IPS-18a (cell line): ENCODE measurements around the gene SLC8A2.

Experiments
- H3K27ac ChIP-seq: one replicate; pipeline ENCODE4 v1.5.1; 2013; ENCODE audit warnings: low read length
- H3K27me3 ChIP-seq: one replicate; pipeline ENCODE4 v1.6.1; 2013; ENCODE audit warnings: mild to moderate bottlenecking, low read length; ENCODE audit not compliant: control insufficient read depth, insufficient read depth
- H3K36me3 ChIP-seq: one replicate; pipeline ENCODE4 v1.6.1; 2013; ENCODE audit warnings: low read depth, low read length; ENCODE audit not compliant: control insufficient read depth
- H3K4me1 ChIP-seq: one replicate; pipeline ENCODE4 v1.6.1; 2013; ENCODE audit warnings: low read depth, low read length; ENCODE audit not compliant: control insufficient read depth
- H3K4me3 ChIP-seq: one replicate; pipeline ENCODE4 v1.5.1; 2013; ENCODE audit warnings: low read length
- H3K9ac ChIP-seq: one replicate; pipeline ENCODE4 v1.6.1; 2013; ENCODE audit warnings: mild to moderate bottlenecking, low read length, moderate library complexity
- H3K9me3 ChIP-seq: one replicate; pipeline ENCODE4 v1.6.1; 2013; ENCODE audit warnings: low read depth, low read length; ENCODE audit not compliant: control insufficient read depth

The SLC8A2 gene

GRCh38 chr19:47481460-47482052, 9.9 kb upstream of the SLC8A2 start:
- Histone ChIP-seq H3K27me3 (no peaks in the 10 kb centered on the region), H3K27ac (no peak overlapping the region), H3K9ac (no peak overlapping the region), H3K4me3 (no peak overlapping the region), H3K4me1 (no peaks in the 10 kb centered on the region), H3K36me3 (no peaks in the 10 kb centered on the region), H3K9me3 (no peaks in the 10 kb centered on the region)

DNA sequence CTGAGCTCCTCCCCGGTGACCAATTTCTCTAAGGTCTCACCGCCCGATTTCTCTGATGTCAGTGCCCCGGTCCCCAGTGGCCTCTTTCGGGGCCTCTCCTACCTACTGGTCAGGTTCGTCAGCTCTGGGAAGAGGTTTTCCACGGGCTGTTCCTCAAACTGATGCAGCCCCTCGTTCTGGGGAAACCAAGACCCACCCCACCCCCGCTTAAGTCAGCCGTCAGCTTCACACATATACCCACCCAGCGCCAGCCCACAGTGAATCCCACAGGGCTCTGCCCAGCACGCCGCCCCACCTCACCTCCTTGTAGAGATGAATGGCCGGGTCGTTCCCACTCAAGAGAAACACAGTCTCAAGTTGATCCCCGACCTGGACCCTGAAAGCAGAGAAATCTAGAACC, 9.0 kb upstream of the SLC8A2 start:
- Histone ChIP-seq H3K27ac (no peak overlapping the region), H3K27me3 (no peaks in the 10 kb centered on the region), H3K4me1 (no peaks in the 10 kb centered on the region), H3K36me3 (no peaks in the 10 kb centered on the region), H3K4me3 (peak overlapping the region; percentile 48), H3K9ac (no peak overlapping the region), H3K9me3 (no peaks in the 10 kb centered on the region)

DNA sequence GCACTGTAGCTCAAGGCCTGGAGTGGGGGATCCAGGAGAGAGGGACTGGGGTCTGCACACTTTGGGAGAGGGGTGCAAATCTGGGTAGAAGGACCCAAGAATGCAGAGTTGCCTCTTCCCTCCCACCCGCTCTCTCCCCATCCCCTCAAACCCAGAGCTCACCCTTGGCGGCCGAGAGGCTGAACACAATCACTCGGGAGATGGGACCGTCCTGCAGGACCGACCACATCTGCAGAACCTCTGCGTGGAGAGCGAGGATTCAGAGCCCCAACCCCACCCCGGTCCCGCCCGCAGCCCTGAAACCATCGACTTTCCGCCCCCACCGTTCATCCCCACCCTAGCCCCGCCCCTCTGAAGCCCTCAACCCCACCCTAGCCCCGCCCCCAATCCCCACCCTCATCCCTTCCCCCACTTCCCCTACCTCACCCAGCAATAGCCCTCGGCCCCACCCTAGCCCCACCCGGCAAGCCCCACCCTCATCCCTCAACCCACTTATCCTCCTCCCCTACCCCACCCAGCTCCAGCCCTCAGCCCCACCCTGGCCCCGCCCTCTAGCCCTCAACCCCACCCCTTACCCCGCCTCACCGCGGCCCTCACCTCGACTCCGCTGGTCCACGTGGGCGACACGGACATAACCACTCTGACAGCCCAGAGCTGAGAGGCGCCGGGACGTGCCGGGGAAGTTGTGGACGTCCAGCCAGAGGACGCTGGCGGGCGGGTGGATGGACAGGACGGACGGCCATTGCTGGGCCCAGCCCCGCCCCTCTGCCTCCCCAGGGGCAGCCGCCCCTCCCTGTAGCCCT, 8.2 kb upstream of the SLC8A2 start:
- no peaks in the 10 kb centered on the region for H3K9me3 ChIP-seq
- H3K36me3 ChIP-seq, result no peaks in the 10 kb centered on the region
- no peak overlapping the region for H3K9ac ChIP-seq
- no peaks in the 10 kb centered on the region for H3K4me1 ChIP-seq
- peak overlapping the region; percentile 66 for H3K4me3 ChIP-seq
- no peaks in the 10 kb centered on the region for H3K27me3 ChIP-seq
- no peak overlapping the region for H3K27ac ChIP-seq

GRCh38 chr19:47476438-47476972, 4.8 kb upstream of the SLC8A2 start:
- Histone ChIP-seq H3K9ac (no peak overlapping the region), H3K9me3 (no peaks in the 10 kb centered on the region), H3K36me3 (no peaks in the 10 kb centered on the region), H3K27ac (no peak overlapping the region), H3K4me3 (no peak overlapping the region), H3K4me1 (no peaks in the 10 kb centered on the region), H3K27me3 (no peaks in the 10 kb centered on the region)

DNA sequence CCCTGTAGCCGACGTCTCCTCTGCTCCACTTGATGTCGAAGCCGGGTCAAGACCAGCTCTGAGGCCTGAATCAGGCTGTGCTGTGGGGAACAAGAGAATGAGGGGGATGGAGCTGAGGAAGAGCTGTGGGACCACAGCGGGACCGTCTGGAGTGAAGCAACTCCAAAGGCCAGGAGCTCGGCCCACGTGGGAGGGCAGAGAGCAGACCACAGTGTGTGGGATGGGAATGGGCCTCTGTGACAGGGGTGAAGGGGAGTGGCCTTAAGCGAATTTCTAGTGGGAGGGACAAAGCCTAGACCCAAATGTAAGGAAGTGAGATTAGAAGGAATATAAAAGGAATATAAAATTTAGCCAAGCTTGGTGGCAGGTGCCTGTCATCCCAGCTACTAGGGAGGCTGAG, 3.8 kb upstream of the SLC8A2 start:
- no peaks in the 10 kb centered on the region for H3K4me1 ChIP-seq
- H3K27ac ChIP-seq, result no peak overlapping the region
- H3K27me3 ChIP-seq, result peaks cover 10% of the 10 kb centered on the region
- no peaks in the 10 kb centered on the region for H3K36me3 ChIP-seq
- no peaks in the 10 kb centered on the region for H3K9me3 ChIP-seq
- no peak overlapping the region for H3K4me3 ChIP-seq
- no peak overlapping the region for H3K9ac ChIP-seq

DNA sequence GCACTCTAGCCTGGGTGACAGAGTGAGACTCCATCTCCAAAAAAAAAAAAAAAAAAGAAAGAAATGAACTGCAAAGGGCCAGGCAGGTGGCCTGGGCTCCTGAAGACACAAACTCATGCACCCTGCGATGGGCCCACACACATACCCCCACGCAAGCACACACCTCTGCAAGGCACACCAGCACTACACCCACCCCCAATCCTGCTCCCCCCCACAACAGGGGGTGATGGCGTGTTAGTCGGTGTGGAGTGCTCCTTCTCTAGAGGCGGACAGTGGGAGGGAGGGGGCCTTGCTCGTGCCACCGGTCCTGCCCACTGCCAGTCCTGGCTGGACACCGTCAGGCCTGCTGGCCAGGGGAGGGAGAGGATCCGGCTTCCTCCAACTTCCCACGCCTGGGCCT, 1.6 kb upstream of the SLC8A2 start:
- Histone ChIP-seq H3K27ac (no peak overlapping the region), H3K4me1 (peaks cover 6% of the 10 kb centered on the region), H3K4me3 (no peak overlapping the region), H3K9ac (no peak overlapping the region), H3K36me3 (no peaks in the 10 kb centered on the region), H3K9me3 (no peaks in the 10 kb centered on the region), H3K27me3 (peaks cover 14% of the 10 kb centered on the region)

GRCh38 chr19:47471381-47471732, 336 bp downstream of the SLC8A2 start:
- peaks cover 6% of the 10 kb centered on the region for H3K4me1 ChIP-seq
- H3K27ac ChIP-seq, result no peak overlapping the region
- H3K9me3 ChIP-seq, result no peaks in the 10 kb centered on the region
- no peak overlapping the region for H3K9ac ChIP-seq
- H3K4me3 ChIP-seq, result peak overlapping the region; percentile 72
- H3K36me3 ChIP-seq, result no peaks in the 10 kb centered on the region
- peaks cover 14% of the 10 kb centered on the region for H3K27me3 ChIP-seq

DNA sequence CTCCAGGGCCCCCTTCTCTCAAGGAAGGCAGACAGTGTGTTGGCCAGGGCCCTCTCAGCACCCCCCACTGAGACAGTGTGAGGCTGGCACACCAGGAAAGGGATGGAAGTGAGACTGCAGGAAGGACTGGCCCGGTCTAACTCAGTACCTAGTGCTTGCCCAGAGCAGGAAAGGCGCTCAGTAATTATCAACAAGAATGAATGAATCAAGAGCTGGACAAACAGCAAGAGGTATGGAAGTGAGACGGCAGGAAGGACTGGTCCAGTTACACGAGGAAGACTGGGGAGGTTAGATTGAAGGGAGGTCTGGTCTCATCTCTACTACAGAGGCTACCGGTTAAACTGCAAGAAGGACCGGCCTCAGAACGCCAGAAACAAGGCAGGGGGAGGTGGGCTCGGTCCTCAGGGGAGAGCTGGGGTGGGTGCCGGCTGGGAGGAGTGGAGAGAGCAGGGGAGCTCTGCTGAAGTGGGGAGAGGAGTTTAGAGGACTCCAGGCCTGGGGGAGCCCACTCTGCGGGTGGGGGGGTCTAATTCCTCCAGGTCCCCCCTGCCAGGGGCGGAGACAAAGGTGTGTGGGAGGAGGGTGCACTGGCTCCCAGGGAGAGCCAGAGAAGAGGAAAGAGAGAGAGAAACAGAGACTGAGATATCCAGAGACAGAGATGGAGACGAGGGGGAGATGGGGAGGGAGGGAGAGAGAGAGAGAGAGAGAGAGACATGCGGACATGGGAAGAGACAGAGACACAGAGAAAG, 1.1 kb downstream of the SLC8A2 start:
- no peak overlapping the region for H3K27ac ChIP-seq
- no peaks in the 10 kb centered on the region for H3K36me3 ChIP-seq
- H3K4me1 ChIP-seq, result peaks cover 6% of the 10 kb centered on the region
- H3K4me3 ChIP-seq, result peak overlapping the region; percentile 72
- H3K27me3 ChIP-seq, result peaks cover 14% of the 10 kb centered on the region
- no peaks in the 10 kb centered on the region for H3K9me3 ChIP-seq
- no peak overlapping the region for H3K9ac ChIP-seq

GRCh38 chr19:47469719-47470118, 2.0 kb downstream of the SLC8A2 start:
- Histone ChIP-seq H3K9me3 (no peaks in the 10 kb centered on the region), H3K4me1 (peaks cover 9% of the 10 kb centered on the region), H3K9ac (no peak overlapping the region), H3K27me3 (peaks cover 14% of the 10 kb centered on the region), H3K27ac (no peak overlapping the region), H3K4me3 (no peak overlapping the region), H3K36me3 (no peaks in the 10 kb centered on the region)

DNA sequence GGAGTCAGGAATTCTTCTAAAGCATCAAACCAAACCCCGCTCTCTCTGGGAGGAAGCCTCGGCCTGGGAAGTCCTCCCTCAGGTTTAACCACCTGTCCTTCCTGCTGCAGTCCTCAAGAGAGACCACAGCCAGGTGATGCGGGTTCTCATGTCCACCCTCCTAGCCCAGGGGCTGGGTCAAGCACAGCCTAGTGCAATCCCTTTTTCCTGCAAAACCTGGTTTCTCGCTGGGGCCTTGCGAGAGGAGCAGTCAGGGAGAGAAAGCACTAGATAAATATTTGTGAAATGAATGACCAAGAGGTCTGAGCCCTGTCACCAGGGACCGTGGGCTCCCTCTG, 2.4 kb downstream of the SLC8A2 start:
- no peak overlapping the region for H3K9ac ChIP-seq
- no peaks in the 10 kb centered on the region for H3K9me3 ChIP-seq
- H3K27me3 ChIP-seq, result peaks cover 14% of the 10 kb centered on the region
- no peaks in the 10 kb centered on the region for H3K36me3 ChIP-seq
- H3K4me3 ChIP-seq, result no peak overlapping the region
- H3K4me1 ChIP-seq, result peaks cover 11% of the 10 kb centered on the region
- H3K27ac ChIP-seq, result no peak overlapping the region

GRCh38 chr19:47467914-47468313, 3.8 kb downstream of the SLC8A2 start:
- H3K4me1 ChIP-seq, result peaks cover 11% of the 10 kb centered on the region
- H3K27me3 ChIP-seq, result peaks cover 14% of the 10 kb centered on the region
- no peak overlapping the region for H3K9ac ChIP-seq

More at GRCh38 chr19:47467914-47468313, 3.8 kb downstream of the SLC8A2 start:
- H3K4me3 ChIP-seq, result no peak overlapping the region
- H3K9me3 ChIP-seq, result no peaks in the 10 kb centered on the region
- no peak overlapping the region for H3K27ac ChIP-seq
- no peaks in the 10 kb centered on the region for H3K36me3 ChIP-seq
